Measurements from ENCODE around the gene BCAS3. TPM values are rescaled to one million over a fixed set of nuclear protein-coding genes. Genes with fewer than 3 reads are reported as not detected.
A peak's percentile ranks its signal among the peaks of the same experiment; 100 is the strongest.

BCAS3 gene
- total and polyA plus RNA-seq, 4 experiments from 2014 or later = 27.0 to 45.2 (median 41.2) TPM

GRCh38 chr17:60717814-60718213 is 40.2 kb downstream of the BCAS3 start:
- CTCF ChIA-PET (ENCODE audit: partially characterized antibody) = interaction anchor here (0.6 kb wide), 1 partner anchor 24 kb away, joined by 4 read pairs; no protein-coding TSS in a partner anchor
- Histone ChIP-seq H3K36me3 (ENCODE audit: insufficient read depth, low read length) (no peaks in the 10 kb centered on the region), H3K27me3 (ENCODE audit: insufficient read depth, low read length) (no peaks in the 10 kb centered on the region), H3K27ac (ENCODE audit: low read depth, low read length) (no peak overlapping the region), H3K4me3 (ENCODE audit: low read length in 2 of 2) (no peak overlapping the region), H3K4me1 (ENCODE audit: insufficient read depth, low read length) (no peaks in the 10 kb centered on the region), H3K9me3 (ENCODE audit: control insufficient read depth in 1 of 2, low read length in 2 of 2) (no peaks in the 10 kb centered on the region)
- intact Hi-C loops (cut with micrococcal nuclease) = no loop called here
- Mint-ChIP-seq H3K27me3 (no peaks in the 10 kb centered on the region), H3K9me3 (no peaks in the 10 kb centered on the region), H3K27ac (no peak overlapping the region), H3K4me3 (no peak overlapping the region), H3K4me1 (peaks cover 0 to 4% (median 1%) of the 10 kb centered on the region in 4 donors), H3K36me3 (peaks cover 2 to 6% of the 10 kb centered on the region in 2 donors)
- POLR2A ChIA-PET (ENCODE audit: partially characterized antibody) = no interaction called here
- DNase-seq = no peak

- intact Hi-C loops (cut with micrococcal nuclease) = loop anchor here (2.0 to 5.0 kb wide), 3 partner anchors 282 to 691 kb away; no protein-coding TSS in a partner anchor
- CTCF ChIA-PET (ENCODE audit: partially characterized antibody) = interaction anchor here (0.6 to 2.4 kb wide), 27 partner anchors 8 to 1142 kb away, joined by 3 to 38 read pairs (median 4); partner anchors contain the start of genes BCAS3 and BRIP1
- peak in 4 of 5 donors; percentile 37 to 48 (median 46) for DNase-seq
Measured at GRCh38 chr17:60720763-60721531, 43.3 kb downstream of the BCAS3 start.

GRCh38 chr17:60724647-60725046 is 47.0 kb downstream of the BCAS3 start:
- H3K27me3 Mint-ChIP-seq = no peaks in the 10 kb centered on the region
- POLR2A ChIA-PET (ENCODE audit: partially characterized antibody) = no interaction called here
- intact Hi-C loops (cut with micrococcal nuclease) = loop anchor here (5.0 kb wide), 2 partner anchors 668 to 688 kb away; no protein-coding TSS in a partner anchor

More at GRCh38 chr17:60720763-60721531, 43.3 kb downstream of the BCAS3 start:
- H3K36me3 ChIP-seq (ENCODE audit: insufficient read depth, low read length) = no peaks in the 10 kb centered on the region
- no peaks in the 10 kb centered on the region for H3K9me3 ChIP-seq (ENCODE audit: control insufficient read depth in 1 of 2, low read length in 2 of 2)
- H3K4me1 Mint-ChIP-seq = peaks cover 0 to 4% (median 1%) of the 10 kb centered on the region in 4 donors
- POLR2A ChIA-PET (ENCODE audit: partially characterized antibody) = interaction anchor here (1.1 kb wide), 1 partner anchor 691 kb away, joined by 3 read pairs; no protein-coding TSS in a partner anchor
- no peak overlapping the region for H3K27ac Mint-ChIP-seq
- H3K27me3 Mint-ChIP-seq = no peaks in the 10 kb centered on the region
- H3K27me3 ChIP-seq (ENCODE audit: insufficient read depth, low read length) = no peaks in the 10 kb centered on the region
- H3K27ac ChIP-seq (ENCODE audit: low read depth, low read length) = no peak overlapping the region
- no peaks in the 10 kb centered on the region for H3K9me3 Mint-ChIP-seq
- H3K36me3 Mint-ChIP-seq = peaks cover 3 to 5% of the 10 kb centered on the region in 2 donors
- no peak overlapping the region for H3K4me3 Mint-ChIP-seq
- H3K4me1 ChIP-seq (ENCODE audit: insufficient read depth, low read length) = no peaks in the 10 kb centered on the region
- no peak overlapping the region for H3K4me3 ChIP-seq (ENCODE audit: low read length in 2 of 2)

GRCh38 chr17:60729854-60730253 is 52.2 kb downstream of the BCAS3 start:
- POLR2A ChIA-PET (ENCODE audit: partially characterized antibody) = no interaction called here
- no peaks in the 10 kb centered on the region for H3K9me3 Mint-ChIP-seq

More at GRCh38 chr17:60724647-60725046, 47.0 kb downstream of the BCAS3 start:
- CTCF ChIA-PET (ENCODE audit: partially characterized antibody) = no interaction called here
- Histone ChIP-seq H3K9me3 (ENCODE audit: control insufficient read depth in 1 of 2, low read length in 2 of 2) (no peaks in the 10 kb centered on the region), H3K4me3 (ENCODE audit: low read length in 2 of 2) (no peak overlapping the region), H3K4me1 (ENCODE audit: insufficient read depth, low read length) (no peaks in the 10 kb centered on the region), H3K27ac (ENCODE audit: low read depth, low read length) (no peak overlapping the region), H3K36me3 (ENCODE audit: insufficient read depth, low read length) (no peaks in the 10 kb centered on the region), H3K27me3 (ENCODE audit: insufficient read depth, low read length) (no peaks in the 10 kb centered on the region)
- Mint-ChIP-seq H3K36me3 (peaks cover 5 to 9% of the 10 kb centered on the region in 2 donors), H3K27ac (peak overlapping the region in 1 of 7 donors; percentile 17), H3K9me3 (no peaks in the 10 kb centered on the region), H3K4me1 (peaks cover 3 to 4% (median 4%) of the 10 kb centered on the region in 4 donors), H3K4me3 (no peak overlapping the region)
- no peak for DNase-seq

GRCh38 chr17:60730273-60730672 is 52.6 kb downstream of the BCAS3 start:
- peaks cover 9 to 22% (median 14%) of the 10 kb centered on the region in 4 donors for H3K4me1 Mint-ChIP-seq
- no peaks in the 10 kb centered on the region for H3K27me3 Mint-ChIP-seq
- intact Hi-C loops (cut with micrococcal nuclease) = no loop called here
- H3K36me3 Mint-ChIP-seq = peaks cover 2 to 9% of the 10 kb centered on the region in 2 donors
- CTCF ChIA-PET (ENCODE audit: partially characterized antibody) = no interaction called here
- H3K27ac ChIP-seq (ENCODE audit: low read depth, low read length) = no peak overlapping the region
- no peak overlapping the region for H3K27ac Mint-ChIP-seq
- H3K4me3 Mint-ChIP-seq = peak overlapping the region in 1 of 8 donors; percentile 10
- no peak overlapping the region for H3K4me3 ChIP-seq (ENCODE audit: low read length in 2 of 2)
- POLR2A ChIA-PET (ENCODE audit: partially characterized antibody) = no interaction called here
- no peak for DNase-seq
- H3K36me3 ChIP-seq (ENCODE audit: insufficient read depth, low read length) = no peaks in the 10 kb centered on the region
- no peaks in the 10 kb centered on the region for H3K9me3 Mint-ChIP-seq
- H3K27me3 ChIP-seq (ENCODE audit: insufficient read depth, low read length) = no peaks in the 10 kb centered on the region
- no peaks in the 10 kb centered on the region for H3K4me1 ChIP-seq (ENCODE audit: insufficient read depth, low read length)
- no peaks in the 10 kb centered on the region for H3K9me3 ChIP-seq (ENCODE audit: control insufficient read depth in 1 of 2, low read length in 2 of 2)

More at GRCh38 chr17:60729854-60730253, 52.2 kb downstream of the BCAS3 start:
- H3K27me3 ChIP-seq (ENCODE audit: insufficient read depth, low read length) = no peaks in the 10 kb centered on the region
- H3K4me1 ChIP-seq (ENCODE audit: insufficient read depth, low read length) = no peaks in the 10 kb centered on the region
- H3K4me1 Mint-ChIP-seq = peaks cover 9 to 22% (median 14%) of the 10 kb centered on the region in 4 donors
- H3K27ac Mint-ChIP-seq = no peak overlapping the region
- no peak overlapping the region for H3K4me3 ChIP-seq (ENCODE audit: low read length in 2 of 2)
- H3K27me3 Mint-ChIP-seq = no peaks in the 10 kb centered on the region
- DNase-seq = no peak
- H3K9me3 ChIP-seq (ENCODE audit: control insufficient read depth in 1 of 2, low read length in 2 of 2) = no peaks in the 10 kb centered on the region
- H3K27ac ChIP-seq (ENCODE audit: low read depth, low read length) = no peak overlapping the region
- peaks cover 2 to 9% of the 10 kb centered on the region in 2 donors for H3K36me3 Mint-ChIP-seq
- CTCF ChIA-PET (ENCODE audit: partially characterized antibody) = no interaction called here
- no peak overlapping the region for H3K4me3 Mint-ChIP-seq
- intact Hi-C loops (cut with micrococcal nuclease) = no loop called here
- H3K36me3 ChIP-seq (ENCODE audit: insufficient read depth, low read length) = no peaks in the 10 kb centered on the region

GRCh38 chr17:60738287-60738686 is 60.6 kb downstream of the BCAS3 start:
- intact Hi-C loops (cut with micrococcal nuclease) = no loop called here
- no peak overlapping the region for H3K4me3 Mint-ChIP-seq
- CTCF ChIA-PET (ENCODE audit: partially characterized antibody) = no interaction called here

GRCh38 chr17:60740584-60740983 is 62.9 kb downstream of the BCAS3 start:
- intact Hi-C loops (cut with micrococcal nuclease) = no loop called here
- Mint-ChIP-seq H3K27ac (no peak overlapping the region), H3K36me3 (peaks cover 6 to 25% of the 10 kb centered on the region in 2 donors), H3K27me3 (no peaks in the 10 kb centered on the region), H3K9me3 (no peaks in the 10 kb centered on the region), H3K4me1 (peaks cover 0 to 4% (median 2%) of the 10 kb centered on the region in 4 donors), H3K4me3 (no peak overlapping the region)
- Histone ChIP-seq H3K4me3 (ENCODE audit: low read length in 2 of 2) (no peak overlapping the region), H3K27me3 (ENCODE audit: insufficient read depth, low read length) (no peaks in the 10 kb centered on the region), H3K9me3 (ENCODE audit: control insufficient read depth in 1 of 2, low read length in 2 of 2) (no peaks in the 10 kb centered on the region), H3K27ac (ENCODE audit: low read depth, low read length) (no peak overlapping the region), H3K36me3 (ENCODE audit: insufficient read depth, low read length) (no peaks in the 10 kb centered on the region), H3K4me1 (ENCODE audit: insufficient read depth, low read length) (no peaks in the 10 kb centered on the region)
- ChIA-PET POLR2A (ENCODE audit: partially characterized antibody) (no interaction called here), CTCF (ENCODE audit: partially characterized antibody) (no interaction called here)
- DNase-seq = no peak

More at GRCh38 chr17:60738287-60738686, 60.6 kb downstream of the BCAS3 start:
- H3K4me1 ChIP-seq (ENCODE audit: insufficient read depth, low read length) = no peaks in the 10 kb centered on the region
- no peak for DNase-seq
- no peaks in the 10 kb centered on the region for H3K36me3 ChIP-seq (ENCODE audit: insufficient read depth, low read length)
- H3K9me3 Mint-ChIP-seq = no peaks in the 10 kb centered on the region
- no peaks in the 10 kb centered on the region for H3K27me3 Mint-ChIP-seq
- no peak overlapping the region for H3K4me3 ChIP-seq (ENCODE audit: low read length in 2 of 2)
- H3K27ac ChIP-seq (ENCODE audit: low read depth, low read length) = no peak overlapping the region
- H3K36me3 Mint-ChIP-seq = peaks cover 6 to 25% of the 10 kb centered on the region in 2 donors
- no peak overlapping the region for H3K27ac Mint-ChIP-seq
- peaks cover 0 to 14% (median 5%) of the 10 kb centered on the region in 4 donors for H3K4me1 Mint-ChIP-seq
- no peaks in the 10 kb centered on the region for H3K27me3 ChIP-seq (ENCODE audit: insufficient read depth, low read length)
- POLR2A ChIA-PET (ENCODE audit: partially characterized antibody) = no interaction called here
- H3K9me3 ChIP-seq (ENCODE audit: control insufficient read depth in 1 of 2, low read length in 2 of 2) = no peaks in the 10 kb centered on the region
